ENCODE results near the gene ARHGEF19.
A peak's percentile ranks its signal among the peaks of the same experiment; 100 is the strongest.
"Not testable (repeated sequence)": the region's sequence is repeated elsewhere in the genome, so short reads cannot be mapped to it uniquely, and the experiment has no call there.

Gene ARHGEF19

GRCh38 chr1:16163608-16164212, 48.7 kb downstream of the ARHGEF19 start:
- DNase-seq, result not testable (repeated sequence)

- no peak for DNase-seq
Observed at GRCh38 chr1:16162163-16162822, 50.2 kb downstream of the ARHGEF19 start.

GRCh38 chr1:16161717-16162116, 50.7 kb downstream of the ARHGEF19 start:
- no peak for DNase-seq

GRCh38 chr1:16158993-16159831, 53.2 kb downstream of the ARHGEF19 start:
- no peak for DNase-seq

GRCh38 chr1:16158025-16158424, 54.4 kb downstream of the ARHGEF19 start:
- DNase-seq, result no peak

GRCh38 chr1:16156848-16157495, 55.5 kb downstream of the ARHGEF19 start:
- DNase-seq, result peak; percentile 66

- DNase-seq, result peak; percentile 53
Observed at GRCh38 chr1:16155537-16156410, 56.7 kb downstream of the ARHGEF19 start, which contains the start of gene EPHA2. TSS of gene EPHA2 (minus strand) at chr1:16156069. CDS start at chr1:16155932, 137 bp downstream.

- DNase-seq, result no peak
Observed at GRCh38 chr1:16153999-16154673, 58.3 kb downstream of the ARHGEF19 start.

- DNase-seq, result no peak
Observed at GRCh38 chr1:16153096-16153998, 59.1 kb downstream of the ARHGEF19 start.

- DNase-seq, result no peak
Observed at GRCh38 chr1:16152481-16153087, 59.9 kb downstream of the ARHGEF19 start.

GRCh38 chr1:16151995-16152384, 60.5 kb downstream of the ARHGEF19 start:
- DNase-seq, result no peak

- no peak for DNase-seq
Observed at GRCh38 chr1:16151196-16151994, 61.1 kb downstream of the ARHGEF19 start.

- no peak for DNase-seq
Observed at GRCh38 chr1:16150508-16150907, 61.9 kb downstream of the ARHGEF19 start.

GRCh38 chr1:16149702-16150488, 62.6 kb downstream of the ARHGEF19 start:
- DNase-seq, result no peak

- DNase-seq, result no peak
Observed at GRCh38 chr1:16149146-16149545, 63.3 kb downstream of the ARHGEF19 start.

GRCh38 chr1:16148329-16149092, 63.9 kb downstream of the ARHGEF19 start:
- DNase-seq, result no peak

Data from suppressor macrophage treated with lipopolysaccharide for 4 hours (primary cell).